ENCODE measurements around the gene ZNRF4. TPM values are rescaled to one million over a fixed set of nuclear protein-coding genes. Genes with fewer than 3 reads are reported as not detected.

Gene ZNRF4
- total and polyA plus RNA-seq, 2 of the 8 experiments (the other 6 are each of a cell fraction or from before 2014, with no cell fraction given): not detected

DNA sequence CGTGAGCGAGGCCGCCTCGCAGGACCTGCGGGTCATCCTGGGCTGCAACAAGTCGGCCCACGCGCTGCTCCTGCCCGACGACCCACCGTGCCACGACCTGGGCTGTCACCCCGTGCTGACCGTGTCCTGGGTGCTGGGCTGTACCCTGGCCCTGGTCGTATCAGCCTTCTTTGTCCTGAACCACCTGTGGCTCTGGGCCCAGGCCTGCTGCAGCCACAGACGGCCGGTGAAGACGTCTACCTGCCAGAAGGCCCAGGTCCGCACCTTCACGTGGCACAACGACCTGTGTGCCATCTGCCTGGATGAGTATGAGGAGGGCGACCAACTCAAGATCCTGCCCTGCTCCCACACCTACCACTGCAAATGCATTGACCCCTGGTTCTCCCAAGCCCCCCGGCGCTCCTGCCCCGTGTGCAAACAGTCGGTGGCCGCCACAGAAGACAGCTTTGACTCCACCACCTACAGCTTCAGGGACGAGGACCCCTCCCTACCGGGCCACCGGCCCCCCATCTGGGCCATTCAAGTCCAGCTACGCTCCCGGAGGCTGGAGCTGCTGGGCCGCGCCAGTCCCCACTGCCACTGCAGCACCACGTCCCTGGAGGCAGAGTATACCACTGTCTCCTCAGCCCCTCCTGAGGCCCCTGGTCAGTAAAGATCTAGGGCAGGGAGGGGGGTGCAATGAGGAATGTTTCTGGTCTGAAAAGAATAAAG is 1.1 kb downstream of the ZNRF4 start (continued):
- TF ChIP-seq ATF2 (IDR thresholded peaks at IDR 0.05; ENCODE audit: low read length) (no peak), RAD21 (IDR thresholded peaks at IDR 0.05 in 1 of 2, conservative IDR thresholded peaks at IDR 0.05 in 1 of 2; ENCODE audit: low read depth in 2 of 2, low read length in 2 of 2) (no peak), BACH1 (IDR thresholded peaks at IDR 0.05; ENCODE audit: low read length) (no peak), CHD2 (IDR thresholded peaks at IDR 0.05; ENCODE audit: low read length) (no peak), SP2 (IDR thresholded peaks at IDR 0.05; ENCODE audit: low read length) (no peak), MAFK (IDR thresholded peaks at IDR 0.05; ENCODE audit: low read depth, low read length) (no peak), SRF (IDR thresholded peaks at IDR 0.05; ENCODE audit: low read depth, low read length) (no peak), KDM5A (IDR thresholded peaks at IDR 0.05; ENCODE audit: low read length) (no peak)
